Mesenchymal stem cell (in vitro differentiated cells and primary cell): ENCODE results near the gene CARD11.

ENCODE experiments used
- DNase-seq: peaks from one replicate; pipeline ENCODE4 v3.0.0-alpha.2; 2013
- H2AFZ ChIP-seq: one replicate; pipeline ENCODE4 v1.6.1; 2013; ENCODE audit warnings: low read depth, mild to moderate bottlenecking, control low read depth, inconsistent platforms, low read length, moderate library complexity
- H2AK5ac ChIP-seq: 2 replicates; pipeline ENCODE4 v1.6.1; 2013; ENCODE audit warnings: low read length, moderate library complexity, mild to moderate bottlenecking, inconsistent platforms; ENCODE audit not compliant: severe bottlenecking
- H2BK120ac ChIP-seq: one replicate; pipeline ENCODE4 v1.6.1; 2013; ENCODE audit warnings: low read depth, mild to moderate bottlenecking, inconsistent platforms, low read length, moderate library complexity
- H2BK12ac ChIP-seq, 2 experiments: one replicate each; pipeline ENCODE4 v1.6.1; 2013; ENCODE audit warnings: inconsistent platforms in 2 of 2, low read length in 2 of 2, mild to moderate bottlenecking in 2 of 2, moderate library complexity in 2 of 2, control low read depth in 1 of 2
- H2BK15ac ChIP-seq: one replicate; pipeline ENCODE4 v1.6.1; 2013; ENCODE audit warnings: mild to moderate bottlenecking, low read depth, inconsistent platforms; ENCODE audit not compliant: poor library complexity, severe bottlenecking
- H2BK5ac ChIP-seq: 2 replicates; pipeline ENCODE4 v1.6.1; 2013; ENCODE audit warnings: low read depth, mild to moderate bottlenecking, low read length, control low read depth, inconsistent platforms; ENCODE audit not compliant: poor library complexity, severe bottlenecking
- H3K14ac ChIP-seq, 2 experiments: one replicate each; pipeline ENCODE4 v1.6.1; 2013; ENCODE audit warnings: inconsistent platforms in 2 of 2, low read length in 2 of 2, control low read depth in 1 of 2, mild to moderate bottlenecking in 1 of 2, moderate library complexity in 1 of 2
- H3K18ac ChIP-seq, 2 experiments: one replicate each; pipeline ENCODE4 v1.6.1; 2013; ENCODE audit warnings: inconsistent platforms in 2 of 2, low read length in 2 of 2, control low read depth in 1 of 2, low read depth in 1 of 2, mild to moderate bottlenecking in 1 of 2
- H3K23ac ChIP-seq, 2 experiments: one replicate each; pipeline ENCODE4 v1.6.1; 2013; ENCODE audit warnings: inconsistent platforms in 2 of 2, low read length in 2 of 2, mild to moderate bottlenecking in 2 of 2, moderate library complexity in 2 of 2, control low read depth in 1 of 2
- H3K27ac ChIP-seq: 2 replicates; pipeline ENCODE4 v1.5.1; 2013; ENCODE audit warnings: mild to moderate bottlenecking, moderate library complexity, low read length, control low read depth, inconsistent platforms; ENCODE audit not compliant: poor library complexity, severe bottlenecking
- H3K27me3 ChIP-seq, 2 experiments: 2 replicates each; pipeline versions ENCODE4 v1.6.1 to v1.7.0; 2013; ENCODE audit warnings: low read length in 2 of 2, mild to moderate bottlenecking in 2 of 2, moderate library complexity in 2 of 2, control low read depth in 1 of 2, inconsistent platforms in 1 of 2; ENCODE audit not compliant: control insufficient read depth in 1 of 2, insufficient read depth in 1 of 2
- H3K36me3 ChIP-seq, 2 experiments: 2 replicates each; pipeline versions ENCODE4 v1.6.1 to v1.7.0; 2013; ENCODE audit warnings: low read length in 2 of 2, control low read depth in 1 of 2, inconsistent platforms in 1 of 2, low read depth in 1 of 2, mild to moderate bottlenecking in 1 of 2; ENCODE audit not compliant: insufficient read depth in 2 of 2, control insufficient read depth in 1 of 2
- H3K4ac ChIP-seq, 2 experiments: one replicate each; pipeline ENCODE4 v1.6.1; 2013; ENCODE audit warnings: inconsistent platforms in 2 of 2, low read length in 2 of 2, mild to moderate bottlenecking in 2 of 2, moderate library complexity in 2 of 2, control low read depth in 1 of 2, low read depth in 1 of 2
- H3K4me1 ChIP-seq: 2 replicates; pipeline ENCODE4 v1.6.1; 2013; ENCODE audit warnings: low read depth, low read length, control low read depth; ENCODE audit not compliant: control insufficient read depth, insufficient read depth
- H3K4me2 ChIP-seq: 2 replicates; pipeline ENCODE4 v1.6.1; 2013; ENCODE audit warnings: low read length, mild to moderate bottlenecking, inconsistent platforms; ENCODE audit not compliant: poor library complexity, severe bottlenecking
- H3K4me3 ChIP-seq, 2 experiments: 2 replicates each; pipeline versions ENCODE4 v1.5.1 to v1.7.0; 2013; ENCODE audit warnings: low read length in 2 of 2, mild to moderate bottlenecking in 2 of 2, control low read depth in 1 of 2, low read depth in 1 of 2; ENCODE audit not compliant: insufficient read depth in 1 of 2
- H3K79me1 ChIP-seq: replicated peaks from 2 replicates; pipeline ENCODE4 v1.6.1; 2013; ENCODE audit warnings: mild to moderate bottlenecking, control low read depth, low read length, inconsistent platforms; ENCODE audit not compliant: poor library complexity, severe bottlenecking
- H3K9ac ChIP-seq: 2 replicates; pipeline ENCODE4 v1.7.0; 2013; ENCODE audit warnings: mild to moderate bottlenecking, low read length, moderate library complexity
- H3K9me3 ChIP-seq: 2 replicates; pipeline ENCODE4 v1.7.0; 2013; ENCODE audit warnings: mild to moderate bottlenecking, low read length; ENCODE audit not compliant: control insufficient read depth
- H4K8ac ChIP-seq: one replicate; pipeline ENCODE4 v1.6.1; 2013; ENCODE audit warnings: inconsistent platforms, mild to moderate bottlenecking, low read length, moderate library complexity
- H4K91ac ChIP-seq: one replicate; pipeline ENCODE4 v1.6.1; 2013; ENCODE audit warnings: mild to moderate bottlenecking, low read length, inconsistent platforms
- WGBS: methylation state at CpG from one replicate; pipeline ENCODE4 v1.1.7; 2013; ENCODE audit warnings: mixed read lengths; 5-methylcytosine and 5-hydroxymethylcytosine counted together

Gene CARD11

DNA sequence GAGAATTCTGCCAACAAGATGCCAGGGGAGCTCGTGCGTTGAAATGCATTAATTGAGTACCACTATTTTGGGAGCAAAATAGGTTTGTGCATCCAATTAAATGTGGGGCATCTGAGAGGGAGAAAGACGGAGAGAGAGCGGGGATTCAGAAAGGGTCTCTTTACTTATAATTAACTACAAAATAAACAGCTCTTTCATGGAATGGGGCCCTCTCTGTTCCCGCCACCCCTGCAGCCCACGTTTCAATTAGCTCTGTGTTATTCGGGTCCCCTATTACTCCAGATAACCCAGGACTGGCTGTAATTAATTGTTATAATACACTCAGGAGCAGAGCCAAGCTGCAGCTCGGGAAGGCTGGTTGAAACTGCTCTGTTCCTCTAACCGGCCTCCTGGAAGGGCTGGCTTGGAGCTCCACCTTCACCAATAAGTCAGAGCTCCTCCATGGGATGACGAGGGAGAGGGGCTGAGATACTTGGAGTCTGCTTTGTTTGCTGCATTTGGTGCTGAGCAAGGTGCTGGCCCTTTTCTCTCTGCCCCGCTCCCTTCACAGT lies 67.8 kb downstream of the CARD11 start:
- H3K36me3 ChIP-seq = no peaks in the 10 kb centered on the region
- H3K9ac ChIP-seq = no peak overlapping the region
- no peak overlapping the region for H2BK12ac ChIP-seq
- no peak overlapping the region for H3K23ac ChIP-seq
- H4K8ac ChIP-seq = no peak overlapping the region
- no peak overlapping the region for H3K4me3 ChIP-seq
- H4K91ac ChIP-seq = no peak overlapping the region
- no peak overlapping the region for H3K18ac ChIP-seq
- no peak overlapping the region for H2BK15ac ChIP-seq
- H3K14ac ChIP-seq = no peak overlapping the region
- H3K4ac ChIP-seq = no peak overlapping the region
- no peak for DNase-seq
- H2BK120ac ChIP-seq = no peak overlapping the region
- H2AFZ ChIP-seq = no peak overlapping the region
- WGBS = 82% methylated on average over 7 of the region's 11 CpGs
- peaks cover 2% of the 10 kb centered on the region for H3K4me1 ChIP-seq
- no peaks in the 10 kb centered on the region for H3K9me3 ChIP-seq
- H3K4me2 ChIP-seq = no peak overlapping the region
- H3K79me1 ChIP-seq = no peaks in the 10 kb centered on the region
- H3K27me3 ChIP-seq = peaks cover 15 to 25% of the 10 kb centered on the region in 2 experiments
- no peak overlapping the region for H3K27ac ChIP-seq
- no peak overlapping the region for H2AK5ac ChIP-seq
- H2BK5ac ChIP-seq = no peak overlapping the region

- no peak overlapping the region for H2BK15ac ChIP-seq
- H3K9ac ChIP-seq = no peak overlapping the region
- H3K4me1 ChIP-seq = peaks cover 2% of the 10 kb centered on the region
- no peak overlapping the region for H3K18ac ChIP-seq
- H4K8ac ChIP-seq = no peak overlapping the region
- H3K4me3 ChIP-seq = no peak overlapping the region
- H2BK5ac ChIP-seq = no peak overlapping the region
- no peak overlapping the region for H3K27ac ChIP-seq
- no peaks in the 10 kb centered on the region for H3K9me3 ChIP-seq
- no peak for DNase-seq
- no peak overlapping the region for H2AK5ac ChIP-seq
- no peaks in the 10 kb centered on the region for H3K79me1 ChIP-seq
- H3K4ac ChIP-seq = no peak overlapping the region
- no peak overlapping the region for H4K91ac ChIP-seq
- no peak overlapping the region for H2BK12ac ChIP-seq
- no peaks in the 10 kb centered on the region for H3K36me3 ChIP-seq
- 94% methylated on average over 11 of the region's 13 CpGs for WGBS
- H3K14ac ChIP-seq = no peak overlapping the region
- H2BK120ac ChIP-seq = no peak overlapping the region
- H3K23ac ChIP-seq = no peak overlapping the region
- no peak overlapping the region for H3K4me2 ChIP-seq
- peaks cover 6 to 16% of the 10 kb centered on the region in 2 experiments for H3K27me3 ChIP-seq
- H2AFZ ChIP-seq = no peak overlapping the region
Observed at GRCh38 chr7:2974093-2974819, 69.4 kb downstream of the CARD11 start.

DNA sequence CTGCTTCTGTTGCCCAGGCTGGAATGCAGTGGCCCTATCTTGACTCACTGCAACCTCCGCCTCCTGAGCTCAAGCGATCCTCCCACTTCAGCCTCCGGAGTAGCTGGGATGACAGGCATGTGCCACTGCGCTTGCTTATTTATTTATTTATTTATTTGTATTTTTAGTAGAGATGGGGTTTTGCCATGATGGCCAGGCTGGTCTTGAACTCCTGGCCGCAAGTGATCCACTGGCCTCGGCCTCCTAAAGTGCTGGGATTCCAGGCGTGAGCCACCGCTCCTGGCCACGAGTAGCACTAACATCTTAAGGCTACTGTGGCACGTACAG lies 70.9 kb downstream of the CARD11 start:
- Histone ChIP-seq H2AFZ (no peak overlapping the region), H2BK5ac (no peak overlapping the region), H3K4me3 (no peak overlapping the region), H2AK5ac (no peak overlapping the region), H2BK12ac (no peak overlapping the region), H3K4me2 (no peak overlapping the region), H4K8ac (no peak overlapping the region), H3K4me1 (no peaks in the 10 kb centered on the region), H2BK120ac (no peak overlapping the region), H3K9me3 (no peaks in the 10 kb centered on the region), H3K23ac (no peak overlapping the region), H2BK15ac (no peak overlapping the region), H3K27me3 (peaks cover 0 to 5% of the 10 kb centered on the region in 2 experiments), H3K4ac (no peak overlapping the region), H3K27ac (no peak overlapping the region), H3K9ac (no peak overlapping the region), H3K14ac (no peak overlapping the region), H3K36me3 (no peaks in the 10 kb centered on the region), H3K79me1 (no peaks in the 10 kb centered on the region), H4K91ac (no peak overlapping the region), H3K18ac (no peak overlapping the region)
- DNase-seq = no peak
- WGBS = 97% methylated on average over 8 of the region's 10 CpGs

- H3K23ac ChIP-seq = no peak overlapping the region
- H2BK12ac ChIP-seq = no peak overlapping the region
- 68% methylated on average over 3 of the region's 7 CpGs for WGBS
- DNase-seq = no peak
- no peaks in the 10 kb centered on the region for H3K9me3 ChIP-seq
- no peaks in the 10 kb centered on the region for H3K4me1 ChIP-seq
- H3K27ac ChIP-seq = no peak overlapping the region
- H3K36me3 ChIP-seq = no peaks in the 10 kb centered on the region
- no peak overlapping the region for H3K9ac ChIP-seq
- no peak overlapping the region for H3K4me3 ChIP-seq
- no peak overlapping the region for H2AK5ac ChIP-seq
- H4K91ac ChIP-seq = no peak overlapping the region
- H2BK5ac ChIP-seq = no peak overlapping the region
- H3K4me2 ChIP-seq = no peak overlapping the region
- H2BK120ac ChIP-seq = no peak overlapping the region
- H3K79me1 ChIP-seq = no peaks in the 10 kb centered on the region
- H2BK15ac ChIP-seq = no peak overlapping the region
- no peak overlapping the region for H3K14ac ChIP-seq
- H2AFZ ChIP-seq = no peak overlapping the region
- no peak overlapping the region for H4K8ac ChIP-seq
- H3K27me3 ChIP-seq = peaks cover 0 to 5% of the 10 kb centered on the region in 2 experiments
- no peak overlapping the region for H3K4ac ChIP-seq
- no peak overlapping the region for H3K18ac ChIP-seq
Observed at GRCh38 chr7:2971914-2972834, 71.5 kb downstream of the CARD11 start.
